Colonic mucosa (tissue), 4 donors: ENCODE results near the gene ABCA7. TPM values are rescaled to one million over a fixed set of nuclear protein-coding genes. Genes with fewer than 3 reads are reported as not detected.

Source experiments
- DNase-seq: peaks from one replicate; pipeline ENCODE4 v3.0.0-alpha.2; 2020
- H3K27ac ChIP-seq: fragments of 200-600 bp; one replicate; pipeline ENCODE4 v1.8.0; 2021
- H3K27me3 ChIP-seq: fragments of 200-600 bp; one replicate; pipeline ENCODE4 v1.8.0; 2021
- H3K36me3 ChIP-seq: fragments of 200-600 bp; one replicate; pipeline ENCODE4 v1.8.0; 2021
- H3K4me1 ChIP-seq: fragments of 200-600 bp; one replicate; pipeline ENCODE4 v1.8.0; 2021; ENCODE audit warnings: mild to moderate bottlenecking
- H3K4me3 ChIP-seq: fragments of 200-600 bp; one replicate; pipeline ENCODE4 v1.8.0; 2021
- H3K9ac ChIP-seq, 2 donors: one replicate each; pipeline ENCODE4 v1.7.0; 2013; ENCODE audit warnings: control low read depth in 2 of 2, low read depth in 2 of 2, low read length in 2 of 2
- H3K9me3 ChIP-seq: fragments of 200-600 bp; one replicate; pipeline ENCODE4 v1.8.0; 2021
- CTCF ChIP-seq: fragments of 200-600 bp; IDR thresholded peaks from one replicate; pipeline ENCODE4 v1.8.0; 2022; ENCODE audit warnings: antibody characterized with exemption, mild to moderate bottlenecking
- intact Hi-C: fragments of 100-400 bp; cut with DNase I; formaldehyde crosslinking; loops from one replicate; pipeline ENCODE4 v1.14.1; 2022
- total RNA-seq, 2 donors: library from RNA; stranded (reverse); fragmentation: NEBNext Ultra II Directional in 1 of 2; extraction: Animal tissue kit (Norgen Biotek cat#: 25700) in 1 of 2; gene quantifications; one replicate each; pipeline ENCODE4 v1.2.1, GENCODE V29; 2021
- donor health status: healthy.
- donor health status: DM: no; HTN: no; CAD: no.
- donor health status: DM: no; HTN: no; CAD: no.

The ABCA7 gene
- total RNA-seq, 2 donors from 2014 or later, result 23.9 to 31.6 TPM

GRCh38 chr19:1049106-1049505, 9.2 kb downstream of the ABCA7 start:
- Histone ChIP-seq H3K4me1 (no peaks in the 10 kb centered on the region), H3K4me3 (no peak overlapping the region), H3K9me3 (no peaks in the 10 kb centered on the region), H3K27ac (no peak overlapping the region), H3K9ac (no peak overlapping the region), H3K27me3 (no peaks in the 10 kb centered on the region), H3K36me3 (no peaks in the 10 kb centered on the region)
- intact Hi-C loops, result no loop called here
- DNase-seq, result no peak
- no peak for TF ChIP-seq CTCF

DNA sequence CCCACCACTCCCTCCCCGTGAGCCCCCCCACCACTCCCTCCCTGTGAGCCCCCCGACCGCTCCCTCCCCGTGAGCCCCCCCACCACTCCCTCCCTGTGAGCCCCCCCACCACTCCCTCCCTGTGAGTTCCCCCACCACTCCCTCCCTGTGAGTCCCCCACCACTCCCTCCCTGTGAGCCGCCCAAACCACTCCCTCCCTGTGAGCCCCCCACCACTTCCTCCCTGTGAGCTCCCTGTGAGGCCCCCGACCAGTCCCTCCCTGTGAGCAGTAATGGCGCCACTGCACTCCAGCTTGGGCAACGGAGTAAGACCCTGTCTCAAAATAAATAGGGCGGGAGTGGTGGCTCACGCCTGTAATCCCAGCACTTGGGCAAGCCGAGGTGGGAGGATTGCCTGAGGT, 9.9 kb downstream of the ABCA7 start:
- Histone ChIP-seq H3K36me3 (no peaks in the 10 kb centered on the region), H3K9me3 (no peaks in the 10 kb centered on the region), H3K4me3 (no peak overlapping the region), H3K27me3 (no peaks in the 10 kb centered on the region), H3K4me1 (no peaks in the 10 kb centered on the region), H3K9ac (no peak overlapping the region), H3K27ac (no peak overlapping the region)
- TF ChIP-seq CTCF, result no peak
- intact Hi-C loops, result no loop called here
- DNase-seq, result no peak

DNA sequence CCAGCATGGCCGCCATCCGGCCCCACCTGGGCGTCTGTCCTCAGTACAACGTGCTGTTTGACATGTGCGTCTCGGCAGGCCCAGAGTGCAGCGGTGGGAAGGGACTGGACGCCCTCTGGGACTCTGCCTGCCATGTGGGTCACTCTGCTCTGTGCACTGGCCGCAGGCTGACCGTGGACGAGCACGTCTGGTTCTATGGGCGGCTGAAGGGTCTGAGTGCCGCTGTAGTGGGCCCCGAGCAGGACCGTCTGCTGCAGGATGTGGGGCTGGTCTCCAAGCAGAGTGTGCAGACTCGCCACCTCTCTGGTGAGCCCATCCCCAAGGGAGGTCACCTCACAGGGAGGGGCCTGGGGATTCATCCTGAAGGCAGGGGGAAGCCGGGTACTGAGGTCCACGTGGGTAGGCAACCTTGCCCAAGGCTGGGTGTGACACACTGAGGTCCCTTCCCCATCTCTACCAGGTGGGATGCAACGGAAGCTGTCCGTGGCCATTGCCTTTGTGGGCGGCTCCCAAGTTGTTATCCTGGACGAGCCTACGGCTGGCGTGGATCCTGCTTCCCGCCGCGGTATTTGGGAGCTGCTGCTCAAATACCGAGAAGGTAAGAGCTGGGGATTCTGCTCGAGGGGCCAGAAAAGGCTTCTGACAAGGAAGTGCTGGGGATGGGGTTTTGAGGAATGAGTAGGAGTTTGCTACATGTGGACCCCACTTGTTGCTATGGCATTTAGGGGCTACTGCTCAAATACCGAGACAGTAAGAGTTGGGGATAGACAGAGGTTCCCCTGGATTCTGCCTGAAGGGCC, 11.3 kb downstream of the ABCA7 start:
- intact Hi-C loops, result no loop called here
- TF ChIP-seq CTCF, result no peak
- H3K4me3 ChIP-seq, result no peak overlapping the region
- H3K27ac ChIP-seq, result no peak overlapping the region
- H3K9ac ChIP-seq, result no peak overlapping the region
- no peaks in the 10 kb centered on the region for H3K36me3 ChIP-seq
- H3K27me3 ChIP-seq, result no peaks in the 10 kb centered on the region
- H3K4me1 ChIP-seq, result no peaks in the 10 kb centered on the region
- H3K9me3 ChIP-seq, result no peaks in the 10 kb centered on the region
- no peak for DNase-seq

DNA sequence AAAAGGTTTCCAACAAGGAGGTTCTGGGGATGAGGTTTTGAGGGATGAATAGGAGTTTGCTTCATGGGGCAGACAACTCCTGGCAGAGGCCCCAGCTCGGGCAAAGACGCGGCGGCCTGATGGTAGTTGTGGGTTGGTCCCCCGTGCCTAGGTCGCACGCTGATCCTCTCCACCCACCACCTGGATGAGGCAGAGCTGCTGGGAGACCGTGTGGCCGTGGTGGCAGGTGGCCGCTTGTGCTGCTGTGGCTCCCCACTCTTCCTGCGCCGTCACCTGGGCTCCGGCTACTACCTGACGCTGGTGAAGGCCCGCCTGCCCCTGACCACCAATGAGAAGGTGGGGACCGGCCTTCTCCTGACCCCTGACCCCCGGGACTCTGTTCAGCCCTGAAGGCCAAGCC, 11.9 kb downstream of the ABCA7 start:
- Histone ChIP-seq H3K9ac (no peak overlapping the region), H3K4me3 (no peak overlapping the region), H3K9me3 (no peaks in the 10 kb centered on the region), H3K36me3 (no peaks in the 10 kb centered on the region), H3K27ac (no peak overlapping the region), H3K4me1 (no peaks in the 10 kb centered on the region), H3K27me3 (no peaks in the 10 kb centered on the region)
- intact Hi-C loops, result no loop called here
- DNase-seq, result no peak
- no peak for TF ChIP-seq CTCF

DNA sequence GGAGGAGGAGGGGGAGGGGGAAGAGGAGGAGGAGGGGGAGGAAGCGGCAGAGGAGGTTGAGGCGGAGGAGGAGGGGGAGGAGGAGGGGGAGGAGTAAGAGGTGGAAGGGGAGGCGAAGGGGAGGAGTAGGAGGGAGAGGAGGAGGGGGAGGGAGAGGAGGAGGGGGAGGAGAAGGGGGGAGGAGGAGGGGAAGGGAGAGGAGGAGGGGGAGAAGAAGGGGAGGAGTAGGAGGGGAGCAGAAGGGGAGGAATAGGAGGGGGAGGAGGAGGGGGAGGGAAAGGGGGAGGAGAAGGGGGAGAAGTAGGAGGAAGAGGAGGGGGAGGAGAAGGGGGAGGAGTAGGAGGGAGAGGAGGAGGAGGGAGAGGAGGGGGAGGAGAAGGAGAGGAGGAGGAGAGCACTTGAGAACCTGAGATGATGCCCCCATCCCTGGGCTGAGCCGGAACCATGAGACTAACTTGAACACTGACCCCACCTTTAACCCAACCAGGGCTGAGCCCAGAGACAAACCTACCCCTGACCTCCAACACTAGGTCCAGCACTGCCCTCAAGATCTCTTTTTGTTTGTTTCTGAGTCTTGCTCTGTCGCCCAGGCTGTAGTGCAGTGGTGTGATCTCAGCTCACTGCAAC, 12.6 kb downstream of the ABCA7 start:
- H3K27me3 ChIP-seq, result no peaks in the 10 kb centered on the region
- no peaks in the 10 kb centered on the region for H3K9me3 ChIP-seq
- no peak overlapping the region for H3K4me3 ChIP-seq
- H3K9ac ChIP-seq, result no peak overlapping the region
- no peak for TF ChIP-seq CTCF
- H3K36me3 ChIP-seq, result no peaks in the 10 kb centered on the region
- DNase-seq, result no peak
- no peak overlapping the region for H3K27ac ChIP-seq
- intact Hi-C loops, result no loop called here
- H3K4me1 ChIP-seq, result no peaks in the 10 kb centered on the region
